ENCODE measurements around the gene ZBTB42. TPM values are rescaled to one million over a fixed set of nuclear protein-coding genes. Genes with fewer than 3 reads are reported as not detected.

Gene ZBTB42
- total RNA-seq, 1 experiment from 2014 or later = 6.4 TPM

DNA sequence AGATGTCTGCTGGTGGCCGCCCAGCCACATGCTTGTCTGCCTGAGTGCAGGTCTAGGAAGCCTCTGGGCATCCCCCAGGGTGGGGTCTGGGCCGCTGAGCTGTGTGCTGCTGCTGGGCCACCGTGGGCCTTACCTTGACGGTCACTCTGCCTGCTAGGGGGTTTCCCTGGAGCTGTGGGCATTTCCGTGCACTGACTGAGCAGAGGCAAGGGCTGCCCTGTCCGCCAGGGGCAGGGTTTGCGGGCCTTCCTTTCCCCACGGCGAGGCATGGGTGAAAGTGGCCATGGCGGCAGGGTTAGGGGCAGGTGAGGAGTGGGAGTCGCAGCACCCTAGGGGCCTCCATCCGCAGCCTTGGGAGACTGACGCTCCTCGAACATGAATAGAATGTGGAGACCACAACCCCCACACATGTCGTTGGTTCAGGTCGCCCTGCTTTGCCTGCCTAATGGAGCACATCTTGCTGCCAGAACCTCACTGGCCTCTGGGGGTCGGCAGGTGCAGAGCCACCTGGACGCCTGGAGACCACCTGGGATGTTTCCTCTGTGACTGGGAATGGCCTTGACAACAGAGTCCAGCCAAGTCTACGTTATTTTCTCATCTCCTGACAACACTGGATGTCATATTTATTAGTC lies 2.5 kb downstream of the ZBTB42 start:
- ChIA-PET CTCF (interaction anchor here (1.0 kb wide), 1 partner anchor 11 kb away, joined by 4 read pairs; no protein-coding TSS in a partner anchor), POLR2A (no interaction called here)
- peaks cover 11% of the 10 kb centered on the region for H3K9me3 Mint-ChIP-seq
- H3K36me3 Mint-ChIP-seq = no peaks in the 10 kb centered on the region
- H3K4me1 Mint-ChIP-seq = peaks cover 16% of the 10 kb centered on the region
- H3K27me3 Mint-ChIP-seq (ENCODE audit: low read depth) = peaks cover 43% of the 10 kb centered on the region
- H3K27ac Mint-ChIP-seq = no peak overlapping the region
- DNase-seq (ENCODE audit: low spot score) = no peak
- ATAC-seq = no peak
- H3K4me3 Mint-ChIP-seq = no peak overlapping the region
- TF ChIP-seq ZNF671 (CRISPR knock-in tag; IDR thresholded peaks at IDR 0.05) (no peak), FOXK1 (CRISPR knock-in tag; IDR thresholded peaks at IDR 0.05) (no peak), NR3C1 (CRISPR knock-in tag; conservative IDR thresholded peaks at IDR 0.05; ENCODE audit: low read depth) (no peak), NR2C2 (CRISPR knock-in tag; IDR thresholded peaks at IDR 0.05) (no peak), ZNF396 (CRISPR knock-in tag; IDR thresholded peaks at IDR 0.05; ENCODE audit: borderline replicate concordance) (no peak), NR1H2 (CRISPR knock-in tag; IDR thresholded peaks at IDR 0.05) (no peak), JUN (CRISPR knock-in tag; IDR thresholded peaks at IDR 0.05) (no peak), ZNF219 (CRISPR knock-in tag; IDR thresholded peaks at IDR 0.05; ENCODE audit: borderline replicate concordance) (no peak), JAZF1 (CRISPR knock-in tag; IDR thresholded peaks at IDR 0.05) (no peak)
- TF ChIP-seq, protein P1, sequence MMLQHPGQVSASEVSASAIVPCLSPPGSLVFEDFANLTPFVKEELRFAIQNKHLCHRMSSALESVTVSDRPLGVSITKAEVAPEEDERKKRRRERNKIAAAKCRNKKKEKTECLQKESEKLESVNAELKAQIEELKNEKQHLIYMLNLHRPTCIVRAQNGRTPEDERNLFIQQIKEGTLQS (CRISPR knock-in tag; conservative IDR thresholded peaks at IDR 0.05) = no peak
- TF ChIP-seq, protein P2, sequence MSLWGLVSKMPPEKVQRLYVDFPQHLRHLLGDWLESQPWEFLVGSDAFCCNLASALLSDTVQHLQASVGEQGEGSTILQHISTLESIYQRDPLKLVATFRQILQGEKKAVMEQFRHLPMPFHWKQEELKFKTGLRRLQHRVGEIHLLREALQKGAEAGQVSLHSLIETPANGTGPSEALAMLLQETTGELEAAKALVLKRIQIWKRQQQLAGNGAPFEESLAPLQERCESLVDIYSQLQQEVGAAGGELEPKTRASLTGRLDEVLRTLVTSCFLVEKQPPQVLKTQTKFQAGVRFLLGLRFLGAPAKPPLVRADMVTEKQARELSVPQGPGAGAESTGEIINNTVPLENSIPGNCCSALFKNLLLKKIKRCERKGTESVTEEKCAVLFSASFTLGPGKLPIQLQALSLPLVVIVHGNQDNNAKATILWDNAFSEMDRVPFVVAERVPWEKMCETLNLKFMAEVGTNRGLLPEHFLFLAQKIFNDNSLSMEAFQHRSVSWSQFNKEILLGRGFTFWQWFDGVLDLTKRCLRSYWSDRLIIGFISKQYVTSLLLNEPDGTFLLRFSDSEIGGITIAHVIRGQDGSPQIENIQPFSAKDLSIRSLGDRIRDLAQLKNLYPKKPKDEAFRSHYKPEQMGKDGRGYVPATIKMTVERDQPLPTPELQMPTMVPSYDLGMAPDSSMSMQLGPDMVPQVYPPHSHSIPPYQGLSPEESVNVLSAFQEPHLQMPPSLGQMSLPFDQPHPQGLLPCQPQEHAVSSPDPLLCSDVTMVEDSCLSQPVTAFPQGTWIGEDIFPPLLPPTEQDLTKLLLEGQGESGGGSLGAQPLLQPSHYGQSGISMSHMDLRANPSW (CRISPR knock-in tag; conservative IDR thresholded peaks at IDR 0.05; ENCODE audit: low read depth) = no peak
- TF ChIP-seq, protein P3, sequence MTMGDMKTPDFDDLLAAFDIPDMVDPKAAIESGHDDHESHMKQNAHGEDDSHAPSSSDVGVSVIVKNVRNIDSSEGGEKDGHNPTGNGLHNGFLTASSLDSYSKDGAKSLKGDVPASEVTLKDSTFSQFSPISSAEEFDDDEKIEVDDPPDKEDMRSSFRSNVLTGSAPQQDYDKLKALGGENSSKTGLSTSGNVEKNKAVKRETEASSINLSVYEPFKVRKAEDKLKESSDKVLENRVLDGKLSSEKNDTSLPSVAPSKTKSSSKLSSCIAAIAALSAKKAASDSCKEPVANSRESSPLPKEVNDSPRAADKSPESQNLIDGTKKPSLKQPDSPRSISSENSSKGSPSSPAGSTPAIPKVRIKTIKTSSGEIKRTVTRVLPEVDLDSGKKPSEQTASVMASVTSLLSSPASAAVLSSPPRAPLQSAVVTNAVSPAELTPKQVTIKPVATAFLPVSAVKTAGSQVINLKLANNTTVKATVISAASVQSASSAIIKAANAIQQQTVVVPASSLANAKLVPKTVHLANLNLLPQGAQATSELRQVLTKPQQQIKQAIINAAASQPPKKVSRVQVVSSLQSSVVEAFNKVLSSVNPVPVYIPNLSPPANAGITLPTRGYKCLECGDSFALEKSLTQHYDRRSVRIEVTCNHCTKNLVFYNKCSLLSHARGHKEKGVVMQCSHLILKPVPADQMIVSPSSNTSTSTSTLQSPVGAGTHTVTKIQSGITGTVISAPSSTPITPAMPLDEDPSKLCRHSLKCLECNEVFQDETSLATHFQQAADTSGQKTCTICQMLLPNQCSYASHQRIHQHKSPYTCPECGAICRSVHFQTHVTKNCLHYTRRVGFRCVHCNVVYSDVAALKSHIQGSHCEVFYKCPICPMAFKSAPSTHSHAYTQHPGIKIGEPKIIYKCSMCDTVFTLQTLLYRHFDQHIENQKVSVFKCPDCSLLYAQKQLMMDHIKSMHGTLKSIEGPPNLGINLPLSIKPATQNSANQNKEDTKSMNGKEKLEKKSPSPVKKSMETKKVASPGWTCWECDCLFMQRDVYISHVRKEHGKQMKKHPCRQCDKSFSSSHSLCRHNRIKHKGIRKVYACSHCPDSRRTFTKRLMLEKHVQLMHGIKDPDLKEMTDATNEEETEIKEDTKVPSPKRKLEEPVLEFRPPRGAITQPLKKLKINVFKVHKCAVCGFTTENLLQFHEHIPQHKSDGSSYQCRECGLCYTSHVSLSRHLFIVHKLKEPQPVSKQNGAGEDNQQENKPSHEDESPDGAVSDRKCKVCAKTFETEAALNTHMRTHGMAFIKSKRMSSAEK (CRISPR knock-in tag; IDR thresholded peaks at IDR 0.05; ENCODE audit: borderline replicate concordance) = no peak
- TF ChIP-seq, protein P4, sequence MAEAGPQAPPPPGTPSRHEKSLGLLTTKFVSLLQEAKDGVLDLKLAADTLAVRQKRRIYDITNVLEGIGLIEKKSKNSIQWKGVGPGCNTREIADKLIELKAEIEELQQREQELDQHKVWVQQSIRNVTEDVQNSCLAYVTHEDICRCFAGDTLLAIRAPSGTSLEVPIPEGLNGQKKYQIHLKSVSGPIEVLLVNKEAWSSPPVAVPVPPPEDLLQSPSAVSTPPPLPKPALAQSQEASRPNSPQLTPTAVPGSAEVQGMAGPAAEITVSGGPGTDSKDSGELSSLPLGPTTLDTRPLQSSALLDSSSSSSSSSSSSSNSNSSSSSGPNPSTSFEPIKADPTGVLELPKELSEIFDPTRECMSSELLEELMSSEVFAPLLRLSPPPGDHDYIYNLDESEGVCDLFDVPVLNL (CRISPR knock-in tag; IDR thresholded peaks at IDR 0.05; ENCODE audit: borderline replicate concordance, low read depth) = no peak
- TF ChIP-seq, protein P5, sequence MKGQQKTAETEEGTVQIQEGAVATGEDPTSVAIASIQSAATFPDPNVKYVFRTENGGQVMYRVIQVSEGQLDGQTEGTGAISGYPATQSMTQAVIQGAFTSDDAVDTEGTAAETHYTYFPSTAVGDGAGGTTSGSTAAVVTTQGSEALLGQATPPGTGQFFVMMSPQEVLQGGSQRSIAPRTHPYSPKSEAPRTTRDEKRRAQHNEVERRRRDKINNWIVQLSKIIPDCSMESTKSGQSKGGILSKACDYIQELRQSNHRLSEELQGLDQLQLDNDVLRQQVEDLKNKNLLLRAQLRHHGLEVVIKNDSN (CRISPR knock-in tag; IDR thresholded peaks at IDR 0.05) = no peak
- TF ChIP-seq, protein P6, sequence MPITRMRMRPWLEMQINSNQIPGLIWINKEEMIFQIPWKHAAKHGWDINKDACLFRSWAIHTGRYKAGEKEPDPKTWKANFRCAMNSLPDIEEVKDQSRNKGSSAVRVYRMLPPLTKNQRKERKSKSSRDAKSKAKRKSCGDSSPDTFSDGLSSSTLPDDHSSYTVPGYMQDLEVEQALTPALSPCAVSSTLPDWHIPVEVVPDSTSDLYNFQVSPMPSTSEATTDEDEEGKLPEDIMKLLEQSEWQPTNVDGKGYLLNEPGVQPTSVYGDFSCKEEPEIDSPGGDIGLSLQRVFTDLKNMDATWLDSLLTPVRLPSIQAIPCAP (CRISPR knock-in tag; IDR thresholded peaks at IDR 0.05) = no peak
- TF ChIP-seq, protein P7, sequence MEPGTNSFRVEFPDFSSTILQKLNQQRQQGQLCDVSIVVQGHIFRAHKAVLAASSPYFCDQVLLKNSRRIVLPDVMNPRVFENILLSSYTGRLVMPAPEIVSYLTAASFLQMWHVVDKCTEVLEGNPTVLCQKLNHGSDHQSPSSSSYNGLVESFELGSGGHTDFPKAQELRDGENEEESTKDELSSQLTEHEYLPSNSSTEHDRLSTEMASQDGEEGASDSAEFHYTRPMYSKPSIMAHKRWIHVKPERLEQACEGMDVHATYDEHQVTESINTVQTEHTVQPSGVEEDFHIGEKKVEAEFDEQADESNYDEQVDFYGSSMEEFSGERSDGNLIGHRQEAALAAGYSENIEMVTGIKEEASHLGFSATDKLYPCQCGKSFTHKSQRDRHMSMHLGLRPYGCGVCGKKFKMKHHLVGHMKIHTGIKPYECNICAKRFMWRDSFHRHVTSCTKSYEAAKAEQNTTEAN (CRISPR knock-in tag; IDR thresholded peaks at IDR 0.05) = no peak
- TF ChIP-seq, protein P8, sequence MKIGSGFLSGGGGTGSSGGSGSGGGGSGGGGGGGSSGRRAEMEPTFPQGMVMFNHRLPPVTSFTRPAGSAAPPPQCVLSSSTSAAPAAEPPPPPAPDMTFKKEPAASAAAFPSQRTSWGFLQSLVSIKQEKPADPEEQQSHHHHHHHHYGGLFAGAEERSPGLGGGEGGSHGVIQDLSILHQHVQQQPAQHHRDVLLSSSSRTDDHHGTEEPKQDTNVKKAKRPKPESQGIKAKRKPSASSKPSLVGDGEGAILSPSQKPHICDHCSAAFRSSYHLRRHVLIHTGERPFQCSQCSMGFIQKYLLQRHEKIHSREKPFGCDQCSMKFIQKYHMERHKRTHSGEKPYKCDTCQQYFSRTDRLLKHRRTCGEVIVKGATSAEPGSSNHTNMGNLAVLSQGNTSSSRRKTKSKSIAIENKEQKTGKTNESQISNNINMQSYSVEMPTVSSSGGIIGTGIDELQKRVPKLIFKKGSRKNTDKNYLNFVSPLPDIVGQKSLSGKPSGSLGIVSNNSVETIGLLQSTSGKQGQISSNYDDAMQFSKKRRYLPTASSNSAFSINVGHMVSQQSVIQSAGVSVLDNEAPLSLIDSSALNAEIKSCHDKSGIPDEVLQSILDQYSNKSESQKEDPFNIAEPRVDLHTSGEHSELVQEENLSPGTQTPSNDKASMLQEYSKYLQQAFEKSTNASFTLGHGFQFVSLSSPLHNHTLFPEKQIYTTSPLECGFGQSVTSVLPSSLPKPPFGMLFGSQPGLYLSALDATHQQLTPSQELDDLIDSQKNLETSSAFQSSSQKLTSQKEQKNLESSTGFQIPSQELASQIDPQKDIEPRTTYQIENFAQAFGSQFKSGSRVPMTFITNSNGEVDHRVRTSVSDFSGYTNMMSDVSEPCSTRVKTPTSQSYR (CRISPR knock-in tag; IDR thresholded peaks at IDR 0.05) = no peak
- TF ChIP-seq, protein P9, sequence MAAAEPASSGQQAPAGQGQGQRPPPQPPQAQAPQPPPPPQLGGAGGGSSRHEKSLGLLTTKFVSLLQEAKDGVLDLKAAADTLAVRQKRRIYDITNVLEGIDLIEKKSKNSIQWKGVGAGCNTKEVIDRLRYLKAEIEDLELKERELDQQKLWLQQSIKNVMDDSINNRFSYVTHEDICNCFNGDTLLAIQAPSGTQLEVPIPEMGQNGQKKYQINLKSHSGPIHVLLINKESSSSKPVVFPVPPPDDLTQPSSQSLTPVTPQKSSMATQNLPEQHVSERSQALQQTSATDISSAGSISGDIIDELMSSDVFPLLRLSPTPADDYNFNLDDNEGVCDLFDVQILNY (CRISPR knock-in tag; IDR thresholded peaks at IDR 0.05) = no peak

Data from WTC11 (cell line).